HG03378 (cell line): ENCODE data around the gene CHD9.
"Not testable (repeated sequence)": the region's sequence is repeated elsewhere in the genome, so short reads cannot be mapped to it uniquely, and the experiment has no call there.

Experiments
- ATAC-seq: cut with Tn5 transposase; IDR thresholded peaks from one replicate; pipeline ENCODE4 v1.9.1; 2021; ENCODE audit warnings: mild to moderate bottlenecking, moderate library complexity; ENCODE audit not compliant: unreplicated experiment

Gene CHD9

DNA sequence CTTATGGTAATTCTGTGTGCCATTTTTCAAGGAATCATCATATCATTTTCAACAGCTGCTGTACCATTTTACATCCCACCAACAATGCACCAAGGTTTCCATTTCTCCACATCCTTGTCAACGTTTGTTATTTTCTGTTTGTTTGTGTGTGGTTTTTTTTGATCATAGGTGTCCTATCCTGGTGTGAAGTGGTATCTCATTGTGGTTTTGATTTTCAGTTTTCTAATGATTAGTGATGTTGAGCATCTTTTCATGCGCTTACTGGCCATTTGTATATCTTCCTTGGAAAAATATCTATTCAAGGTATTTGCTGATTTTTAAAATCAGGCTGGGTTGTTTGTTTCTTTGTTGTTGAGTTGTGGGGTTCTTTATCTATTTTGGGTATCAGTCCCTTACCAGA is 15.0 kb downstream of the CHD9 start:
- no peak for ATAC-seq

DNA sequence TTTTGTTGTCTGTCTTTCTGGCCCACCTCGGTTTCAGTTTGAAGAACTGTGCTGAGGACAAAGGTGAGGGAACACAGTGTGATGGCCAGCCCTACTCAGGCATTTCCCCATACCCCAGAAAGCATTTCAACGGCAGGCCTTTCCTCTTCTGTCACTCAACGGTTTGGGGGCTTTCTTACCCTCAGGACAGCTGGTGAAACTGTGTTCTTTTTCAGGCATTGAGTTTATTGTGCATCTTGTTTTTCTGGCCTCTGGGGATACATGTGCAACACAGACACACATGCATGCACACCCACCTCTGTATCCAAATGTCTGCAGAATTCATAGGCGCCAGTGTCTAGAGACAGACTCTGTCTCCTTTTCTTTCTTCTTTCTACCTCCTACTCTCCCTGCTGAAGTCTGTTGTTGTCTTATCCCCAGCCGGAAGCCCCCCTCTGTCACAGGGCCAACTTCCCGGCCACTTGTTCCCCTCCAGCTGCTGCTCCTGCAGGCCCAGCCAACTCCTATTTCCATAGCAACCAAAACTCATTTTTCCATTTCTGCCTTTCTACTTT is 17.0 kb downstream of the CHD9 start:
- peak; percentile 54 for ATAC-seq

DNA sequence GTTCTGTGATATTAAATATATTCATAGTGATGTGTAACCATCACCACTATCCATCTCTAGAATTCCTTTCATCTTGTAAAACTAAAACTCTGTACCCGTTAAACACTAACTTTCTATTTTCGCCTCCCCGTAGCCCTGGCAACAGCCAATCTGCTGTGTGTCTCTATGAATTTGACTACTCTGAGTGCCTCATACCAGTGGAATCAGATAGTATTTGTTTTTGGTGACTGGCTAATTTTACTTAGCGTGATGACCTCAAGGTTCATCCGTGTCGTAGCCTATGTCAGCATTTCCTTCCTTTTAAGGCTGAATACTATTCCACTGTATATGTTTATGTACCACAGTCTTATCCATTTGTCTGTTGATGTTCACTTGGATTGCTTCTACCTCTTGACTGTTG is 18.2 kb downstream of the CHD9 start:
- no peak for ATAC-seq

DNA sequence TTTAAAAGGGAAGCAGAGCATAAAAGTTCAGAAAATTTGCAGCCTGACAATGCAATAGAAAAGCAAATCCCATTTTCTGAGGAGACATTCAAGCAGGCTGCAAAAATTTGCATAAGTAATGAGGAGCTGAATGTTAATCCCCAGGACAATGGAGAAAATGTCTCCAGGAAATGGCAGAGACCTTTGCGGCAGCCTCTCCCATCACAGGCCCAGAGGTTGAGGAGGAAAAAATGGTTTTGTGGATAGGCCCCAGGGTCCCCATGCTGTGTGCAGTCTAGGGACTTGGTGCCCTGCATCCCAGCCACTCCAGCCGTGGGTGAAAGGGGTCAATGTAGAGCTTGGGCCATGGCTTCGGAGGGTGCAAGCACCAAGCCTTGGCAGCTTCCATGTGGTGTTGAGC is 19.5 kb downstream of the CHD9 start:
- not testable (repeated sequence) for ATAC-seq

DNA sequence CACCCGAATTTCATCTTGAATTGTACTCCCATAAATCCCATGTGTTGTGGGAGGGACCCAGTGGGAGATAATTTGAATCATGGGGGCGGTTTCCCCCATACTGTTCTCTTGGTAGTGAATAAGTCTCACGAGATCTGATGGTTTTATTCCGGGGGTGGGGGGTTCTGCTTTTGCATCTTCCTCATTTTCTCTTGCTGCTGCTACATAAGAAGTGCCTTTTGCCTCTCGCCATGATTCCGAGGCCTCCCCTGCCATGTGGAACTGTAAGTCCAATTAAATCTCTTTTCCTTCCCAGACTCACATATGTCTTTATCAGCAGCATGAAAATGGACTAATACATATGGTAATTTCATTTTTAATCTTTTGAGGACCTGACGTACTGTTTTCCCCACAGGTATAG is 20.7 kb downstream of the CHD9 start:
- ATAC-seq, result not testable (repeated sequence)

DNA sequence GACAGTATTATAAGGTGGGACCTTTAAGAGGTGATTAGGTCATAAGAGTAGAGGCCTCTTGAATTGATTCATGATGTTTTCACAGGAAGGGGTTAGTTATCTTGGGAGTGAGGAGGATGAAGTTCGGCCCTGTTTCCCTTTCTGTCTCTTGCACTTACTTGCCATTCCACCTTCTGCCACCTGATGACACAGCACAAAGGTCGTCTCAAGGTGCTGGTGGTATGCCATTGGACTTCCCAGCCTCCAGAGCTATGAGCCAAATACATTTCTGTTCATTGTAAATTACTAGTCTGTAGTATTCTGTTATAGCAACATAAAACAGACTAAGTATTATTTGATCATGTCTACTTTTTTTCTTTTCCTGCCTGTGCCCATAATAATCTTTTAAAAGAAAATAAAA is 23.5 kb downstream of the CHD9 start:
- no peak for ATAC-seq

DNA sequence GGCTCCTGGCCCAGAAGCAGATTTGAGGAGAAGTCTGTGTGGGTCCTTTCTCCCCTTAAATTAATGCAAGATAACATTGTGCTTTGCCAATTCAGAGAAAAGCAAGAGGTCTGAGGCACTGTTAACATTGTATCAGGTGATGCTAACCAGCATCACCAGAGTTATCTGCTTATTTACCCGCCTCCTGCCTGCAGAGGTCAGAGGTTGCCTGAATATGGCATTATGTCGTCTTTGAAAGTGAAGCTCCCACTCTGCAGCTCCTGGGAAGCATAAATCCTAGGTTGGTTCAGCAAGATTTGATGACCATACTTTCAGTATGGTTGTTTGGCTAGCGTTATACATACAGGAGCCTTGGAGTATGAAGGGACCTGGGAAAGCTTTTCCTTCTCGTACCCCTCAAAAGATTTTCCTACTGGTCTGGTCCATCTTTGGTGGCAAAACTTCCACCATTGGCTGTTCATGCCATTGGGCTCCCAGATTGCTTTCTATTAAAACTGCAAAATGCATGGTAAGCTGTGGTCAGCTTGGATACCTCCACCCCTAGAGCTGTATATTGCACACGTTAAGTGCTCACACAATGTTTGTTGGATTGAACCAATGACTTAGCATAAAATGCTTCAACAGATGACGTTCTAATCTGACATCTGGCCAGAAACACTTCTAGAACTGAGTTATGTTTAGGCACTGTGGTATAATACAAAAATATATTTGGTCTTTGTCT is 24.1 kb downstream of the CHD9 start:
- ATAC-seq, result no peak

DNA sequence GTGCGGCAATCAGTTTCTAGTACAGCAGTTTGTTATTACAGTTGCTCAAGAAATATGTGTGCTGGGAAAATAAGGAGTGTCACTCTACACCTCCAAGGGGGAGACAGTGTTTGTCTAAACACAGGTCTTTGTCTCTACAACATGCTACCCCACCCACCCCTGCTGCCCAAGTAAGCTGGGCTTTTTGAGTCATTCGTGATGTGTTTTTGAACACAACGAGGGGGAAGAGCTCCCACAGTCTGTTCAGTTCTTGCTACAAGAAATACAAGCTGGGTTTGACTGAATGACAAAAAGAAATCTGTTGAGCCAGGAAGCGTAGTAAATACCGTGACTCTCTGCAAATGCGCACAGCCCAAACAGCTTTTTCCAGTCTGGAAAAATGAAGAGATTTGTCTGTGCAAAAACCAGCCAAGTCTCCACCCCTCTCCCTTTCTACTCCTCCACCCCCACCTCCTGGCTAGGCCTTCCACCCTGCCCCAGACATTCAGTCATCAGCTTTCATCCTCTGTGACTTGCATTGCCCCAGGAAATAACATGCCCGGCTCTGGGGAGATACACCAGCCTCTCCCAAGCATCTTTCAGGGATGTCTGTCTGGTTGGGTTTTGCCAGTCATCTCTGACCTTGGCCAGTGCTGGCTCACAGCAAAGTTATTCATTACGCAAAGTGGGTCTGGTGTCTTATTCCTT is 25.7 kb downstream of the CHD9 start:
- no peak for ATAC-seq

DNA sequence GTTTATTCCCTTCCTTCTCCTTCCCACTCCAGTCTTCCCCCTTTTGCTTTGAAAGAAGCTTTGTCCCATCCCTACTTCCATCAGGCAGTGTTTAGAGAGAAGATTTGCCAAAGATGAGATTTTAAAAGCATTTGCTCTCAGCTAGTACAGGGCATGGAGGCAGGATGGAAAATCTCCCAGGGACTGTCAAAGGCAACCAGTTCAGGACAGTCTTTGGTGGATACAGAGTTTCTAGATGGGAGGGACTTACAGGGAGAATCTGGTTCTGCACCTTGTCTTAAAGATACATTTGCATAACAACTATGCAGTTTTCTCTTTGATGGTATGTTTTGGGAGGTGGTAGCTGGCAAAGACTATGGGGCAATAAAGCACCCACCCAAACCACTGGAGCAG is 26.2 kb downstream of the CHD9 start:
- ATAC-seq, result no peak

DNA sequence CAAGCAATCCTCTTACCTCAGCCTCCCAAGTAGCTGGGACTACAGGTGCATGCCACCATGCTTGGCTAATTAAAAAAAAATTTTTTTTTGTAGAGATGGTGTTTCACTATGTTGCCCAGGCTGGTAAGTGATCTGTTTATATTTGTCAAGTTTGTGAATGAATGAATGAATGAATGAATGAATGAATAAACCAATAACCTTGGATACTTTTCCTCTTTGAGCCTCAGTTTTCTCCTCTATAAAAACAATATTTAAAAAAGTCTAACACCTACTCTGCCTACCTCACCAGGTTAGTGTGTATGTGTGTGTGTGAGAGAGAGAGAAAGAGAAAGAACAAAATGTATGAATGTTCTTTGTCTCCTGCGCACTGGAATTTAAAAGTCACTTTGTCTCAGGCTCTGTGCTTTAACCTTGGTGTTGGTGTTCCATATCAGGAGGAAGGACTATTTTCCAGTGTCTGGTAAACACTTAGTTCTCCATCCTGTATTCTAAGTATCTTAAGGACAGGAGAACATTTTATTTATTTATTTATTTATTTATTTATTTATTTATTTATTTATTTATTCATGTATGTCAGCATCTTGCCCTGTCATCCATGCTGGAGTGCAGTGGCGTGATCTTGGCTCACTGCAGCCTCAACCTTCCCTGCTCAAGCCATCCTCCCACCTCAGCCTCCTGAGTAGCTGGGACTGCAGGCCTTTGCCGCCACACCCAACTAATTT is 27.1 kb downstream of the CHD9 start:
- ATAC-seq, result no peak

DNA sequence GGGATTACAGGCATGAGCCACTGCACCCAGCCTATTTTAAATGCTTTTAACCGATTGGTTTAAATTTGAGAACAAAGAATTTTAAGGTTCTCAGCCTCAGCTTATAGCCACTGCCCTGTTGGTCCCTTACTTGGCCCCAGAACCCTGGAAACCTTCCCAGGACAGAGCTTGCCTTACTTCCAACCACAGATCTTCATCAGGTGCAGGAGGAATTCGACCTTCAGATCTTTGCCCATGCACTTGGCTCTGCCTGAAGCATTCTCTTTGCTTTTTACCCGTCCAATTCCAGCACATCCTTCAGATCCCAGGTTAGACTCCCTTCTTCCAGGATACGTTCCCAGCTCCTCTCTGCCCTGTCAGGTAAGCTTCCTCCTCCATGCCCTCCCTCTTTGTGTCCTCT is 27.7 kb downstream of the CHD9 start:
- no peak for ATAC-seq

DNA sequence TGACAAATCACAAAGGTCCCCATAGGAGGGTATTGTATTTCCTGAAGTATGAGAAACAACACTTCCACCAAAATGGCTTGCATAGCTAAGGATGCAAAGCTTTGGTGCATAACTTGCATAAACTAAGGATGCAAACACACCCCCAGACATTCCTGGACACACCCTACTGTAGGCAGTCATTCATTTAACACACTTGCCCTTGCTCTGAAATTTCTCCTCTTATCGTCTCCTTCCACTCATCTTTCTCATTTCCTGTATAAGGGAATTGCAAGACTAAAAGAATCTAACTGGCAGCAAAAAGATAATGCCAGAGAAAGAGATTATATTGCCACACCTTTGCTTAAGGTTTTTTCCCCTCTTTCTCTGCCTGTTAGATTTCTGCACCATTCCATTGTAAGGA is 28.3 kb downstream of the CHD9 start:
- ATAC-seq, result no peak

DNA sequence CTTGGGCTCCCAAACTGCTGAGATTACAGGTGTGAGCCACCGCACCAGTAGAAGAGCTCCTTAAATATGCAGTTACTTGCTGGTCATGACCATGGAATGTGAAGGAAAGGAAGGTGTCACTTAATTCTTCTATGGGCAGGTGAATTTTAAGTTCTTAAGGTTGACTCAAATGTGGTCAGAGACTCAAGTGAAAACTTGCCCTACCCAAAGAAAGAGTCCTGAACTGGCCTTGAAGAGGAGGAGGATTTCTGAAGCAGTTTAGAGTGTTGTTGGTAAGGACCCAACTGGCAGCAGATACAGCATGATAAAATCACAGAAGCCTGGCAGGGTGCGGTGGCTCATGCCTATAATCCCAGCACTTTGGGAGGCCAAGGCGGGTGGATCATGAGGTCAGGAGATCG is 29.4 kb downstream of the CHD9 start:
- no peak for ATAC-seq

DNA sequence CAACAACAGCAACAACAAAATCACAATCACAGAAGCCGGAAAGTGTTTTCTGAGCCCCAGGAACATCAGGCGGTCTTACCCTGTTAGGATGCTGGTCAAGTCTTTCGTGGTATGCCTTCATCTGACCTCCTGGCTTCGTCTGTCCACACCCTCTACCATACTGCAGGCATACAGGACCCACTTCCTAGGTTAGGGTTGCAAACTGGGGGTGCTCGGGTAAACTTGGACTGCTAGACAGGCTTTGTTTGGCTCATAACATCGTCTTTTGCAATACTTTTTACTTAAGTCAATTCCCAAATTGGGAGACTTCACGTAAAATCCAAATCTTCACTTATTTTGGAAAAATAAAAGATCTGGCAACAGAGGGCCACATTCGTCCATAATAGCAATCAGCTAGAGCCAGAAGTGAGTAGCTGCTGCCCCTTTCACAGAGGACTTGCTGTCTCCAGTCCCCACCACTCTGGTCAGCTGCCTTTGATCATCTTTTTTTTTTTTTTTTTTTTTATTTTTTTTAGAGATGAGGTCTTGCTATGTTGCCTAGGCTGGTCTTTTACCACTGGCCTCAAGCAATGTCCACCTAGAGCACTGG is 30.0 kb downstream of the CHD9 start:
- ATAC-seq, result no peak

DNA sequence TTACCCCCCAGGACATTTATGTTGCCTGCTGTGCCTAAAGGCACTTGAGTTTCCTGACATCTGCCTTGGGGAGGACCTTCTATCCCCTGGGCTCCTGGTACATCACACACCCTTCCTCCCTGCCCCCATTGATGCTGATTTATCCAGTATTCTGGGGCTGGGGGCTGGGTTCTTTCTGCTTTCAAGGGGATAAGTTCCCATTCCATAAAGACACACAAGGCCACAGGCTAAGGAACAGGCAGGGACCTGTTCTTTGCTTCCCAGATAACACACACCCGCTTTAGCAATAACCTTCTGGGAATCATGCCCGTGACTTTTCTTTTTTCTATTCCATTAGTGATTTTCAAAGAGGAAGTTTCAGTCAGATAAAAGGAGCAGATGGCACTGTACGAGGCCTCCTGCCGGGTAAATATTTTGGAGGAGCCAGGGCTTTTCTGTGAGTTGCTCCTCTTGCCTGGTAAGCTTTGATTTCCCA is 30.6 kb downstream of the CHD9 start:
- no peak for ATAC-seq

DNA sequence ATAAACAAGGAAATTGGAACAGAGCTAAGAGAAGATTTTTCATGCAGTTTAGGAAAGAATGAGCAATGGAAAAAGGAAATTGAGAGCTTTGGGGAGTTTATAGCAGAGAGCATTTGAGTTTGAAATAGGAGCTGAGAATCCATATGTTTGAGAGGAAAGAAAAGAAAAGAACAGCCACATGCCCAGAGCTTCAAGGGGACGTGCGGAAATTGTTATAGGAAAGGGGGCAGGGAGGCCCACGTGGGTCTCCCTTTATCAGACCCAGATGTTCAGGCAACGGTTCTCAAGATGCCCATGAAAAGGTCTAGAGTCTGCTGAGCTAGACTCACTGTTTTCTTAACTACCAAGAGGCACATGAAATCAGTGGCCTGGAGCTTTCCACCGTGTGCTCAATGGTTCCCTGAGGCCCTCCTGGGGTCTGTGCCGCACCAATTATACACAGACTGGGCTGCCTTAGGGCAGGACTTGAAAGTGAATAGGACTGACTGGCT is 31.2 kb downstream of the CHD9 start:
- ATAC-seq, result no peak

DNA sequence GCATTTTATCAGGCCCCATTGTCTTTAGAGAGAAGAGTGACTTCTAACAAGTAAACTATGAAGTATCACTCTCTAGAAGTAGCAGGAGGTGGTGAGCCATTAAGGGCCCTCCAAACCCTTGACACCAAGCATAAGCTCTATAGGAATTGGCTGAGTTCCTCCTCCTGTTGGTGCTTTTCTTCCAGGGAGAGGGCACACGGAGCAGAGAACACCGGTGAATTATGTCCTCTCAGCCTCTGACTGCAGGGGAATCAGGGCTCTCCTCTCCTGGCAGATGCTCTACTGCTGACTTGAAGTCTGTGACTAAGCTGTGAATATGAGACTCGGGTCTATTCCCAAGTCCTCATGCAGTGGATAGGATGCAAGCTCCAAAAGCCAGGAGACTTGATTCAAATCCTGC is 32.3 kb downstream of the CHD9 start:
- no peak for ATAC-seq

DNA sequence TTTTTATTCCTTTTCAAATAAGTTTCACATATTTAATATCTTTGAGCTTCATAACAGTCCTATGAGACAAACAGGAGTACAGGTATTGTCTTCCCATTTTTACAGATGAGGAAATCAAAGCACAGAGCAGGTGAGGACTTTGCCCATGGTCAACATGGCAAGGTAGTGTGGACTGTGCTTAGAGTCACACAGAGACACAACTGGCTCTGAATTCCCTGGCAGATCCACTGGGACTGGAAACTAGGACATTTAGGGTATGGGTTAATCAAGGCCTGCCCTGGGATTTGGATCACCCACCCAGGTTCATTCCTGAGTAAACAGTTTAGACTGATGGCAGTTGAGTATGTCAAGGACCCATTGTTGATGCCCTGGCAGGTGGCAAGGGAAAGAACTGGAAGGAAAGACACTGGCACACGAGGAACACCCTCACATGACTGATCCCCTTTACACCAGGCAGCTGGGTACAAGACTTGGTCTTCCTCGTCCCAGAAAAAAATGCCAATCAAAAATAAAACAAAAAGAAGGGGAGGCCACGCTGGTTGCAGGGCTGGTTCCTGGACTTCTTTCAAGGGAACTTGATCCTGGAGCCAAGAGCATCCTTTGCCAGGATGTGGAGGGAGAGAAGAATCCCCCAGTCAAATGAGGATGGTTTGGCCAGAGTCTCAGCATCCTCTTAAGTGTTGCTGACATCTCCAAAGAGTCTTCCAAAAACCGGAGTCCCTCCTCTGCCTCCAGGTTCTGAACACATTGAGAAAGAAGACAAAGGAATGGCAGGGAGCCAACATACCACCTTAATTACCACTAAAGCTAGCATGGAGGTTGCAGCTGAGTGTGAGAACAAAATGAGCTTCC is 34.9 kb downstream of the CHD9 start:
- ATAC-seq, result no peak

DNA sequence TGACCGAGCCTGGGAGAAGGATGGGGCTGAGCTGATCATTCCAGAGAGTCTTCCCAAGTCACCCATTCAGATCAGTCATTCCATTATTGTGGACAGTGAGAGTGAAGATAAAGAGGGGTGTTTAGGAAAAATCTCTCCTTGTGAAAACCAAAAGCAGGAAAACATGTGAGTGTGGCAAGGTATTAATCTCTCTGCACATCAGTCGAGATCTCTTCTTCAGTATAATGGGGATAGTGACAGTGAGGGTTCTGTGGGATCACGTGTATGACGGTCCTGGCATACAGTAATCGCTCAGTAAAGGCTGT is 35.4 kb downstream of the CHD9 start:
- ATAC-seq, result no peak

DNA sequence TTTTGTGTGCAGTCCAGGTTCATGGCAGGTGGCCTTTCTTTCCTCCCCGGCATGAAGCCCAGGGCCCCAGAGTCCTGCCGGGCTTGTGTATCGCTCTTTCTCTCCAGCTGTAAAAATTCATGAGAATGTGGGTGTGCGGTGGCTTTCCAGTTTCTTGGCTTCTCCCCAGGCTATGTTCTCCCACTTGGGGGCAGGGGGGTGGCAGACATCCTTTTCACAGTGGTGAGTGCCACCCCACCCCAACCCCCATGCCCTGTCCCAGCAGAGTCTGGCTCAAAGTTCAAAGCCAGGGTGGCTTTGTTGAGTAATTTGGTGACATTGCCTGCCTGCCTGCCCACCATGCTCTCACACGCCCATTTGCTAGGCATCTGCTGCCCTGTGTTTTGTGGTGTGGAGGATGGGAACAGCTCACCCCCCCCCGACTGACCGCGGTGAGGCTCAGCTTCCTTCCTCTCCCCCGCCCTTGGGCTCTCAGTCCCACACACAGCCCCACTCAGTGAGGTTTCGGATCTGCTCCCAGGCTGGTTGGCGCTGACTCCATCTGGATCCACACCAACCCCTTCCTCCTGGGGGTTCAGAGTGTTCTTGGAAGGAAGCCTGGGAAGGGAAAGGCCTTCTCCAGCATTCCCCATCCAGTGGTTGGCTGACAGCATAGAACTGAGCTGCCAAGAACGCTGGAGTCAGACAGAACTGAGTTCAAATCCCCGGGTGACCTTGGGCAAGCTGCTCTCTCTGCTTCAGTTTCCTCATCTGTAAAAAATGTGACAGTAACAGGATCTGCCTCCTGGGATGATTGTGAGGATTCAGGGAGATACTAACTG is 36.0 kb downstream of the CHD9 start:
- peak; percentile 36 for ATAC-seq
